SK-N-SH (cell line): ENCODE data around the gene COL5A1.

ENCODE experiments used
- ELF1 ChIP-seq: IDR thresholded peaks from 2 replicates; pipeline ENCODE4 v1.4.0; 2012
- RAD21 ChIP-seq: IDR thresholded peaks from 2 replicates; pipeline ENCODE4 v1.6.1; 2012; ENCODE audit warnings: mild to moderate bottlenecking, low read length
- TF ChIP-seq, protein P1 (sequence below): fragments of 200-600 bp; sonication (generic); IDR thresholded peaks from 2 replicates; pipeline ENCODE4 v1.6.1; 2017; ENCODE audit warnings: antibody characterized with exemption, mild to moderate bottlenecking, moderate library complexity
- TF ChIP-seq, protein P2 (sequence below): IDR thresholded peaks from 2 replicates; pipeline ENCODE4 v1.4.0; 2012; ENCODE audit warnings: low read depth

DNA sequence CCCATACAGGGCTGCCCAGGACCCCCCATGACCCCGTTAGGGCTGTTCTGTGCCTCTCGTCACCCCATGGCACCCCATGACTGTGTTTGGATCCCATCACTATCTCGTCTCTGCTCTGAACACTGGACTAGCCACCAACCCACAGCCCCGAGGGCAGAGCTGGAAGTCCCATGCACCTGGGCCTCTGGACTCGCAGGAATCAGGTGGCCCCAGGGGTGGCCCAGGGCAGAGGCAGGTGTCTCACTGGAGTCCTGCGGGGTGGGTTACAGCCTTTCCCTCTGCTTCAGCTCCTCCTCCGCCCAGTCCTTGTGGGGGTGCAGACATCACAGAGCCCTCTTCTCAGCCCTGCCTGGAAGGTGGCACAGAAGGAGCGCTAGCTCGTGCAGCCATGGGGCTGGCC lies 79.7 kb downstream of the COL5A1 start:
- TF ChIP-seq RAD21 (no peak), ELF1 (no peak)
- TF ChIP-seq, protein P1, sequence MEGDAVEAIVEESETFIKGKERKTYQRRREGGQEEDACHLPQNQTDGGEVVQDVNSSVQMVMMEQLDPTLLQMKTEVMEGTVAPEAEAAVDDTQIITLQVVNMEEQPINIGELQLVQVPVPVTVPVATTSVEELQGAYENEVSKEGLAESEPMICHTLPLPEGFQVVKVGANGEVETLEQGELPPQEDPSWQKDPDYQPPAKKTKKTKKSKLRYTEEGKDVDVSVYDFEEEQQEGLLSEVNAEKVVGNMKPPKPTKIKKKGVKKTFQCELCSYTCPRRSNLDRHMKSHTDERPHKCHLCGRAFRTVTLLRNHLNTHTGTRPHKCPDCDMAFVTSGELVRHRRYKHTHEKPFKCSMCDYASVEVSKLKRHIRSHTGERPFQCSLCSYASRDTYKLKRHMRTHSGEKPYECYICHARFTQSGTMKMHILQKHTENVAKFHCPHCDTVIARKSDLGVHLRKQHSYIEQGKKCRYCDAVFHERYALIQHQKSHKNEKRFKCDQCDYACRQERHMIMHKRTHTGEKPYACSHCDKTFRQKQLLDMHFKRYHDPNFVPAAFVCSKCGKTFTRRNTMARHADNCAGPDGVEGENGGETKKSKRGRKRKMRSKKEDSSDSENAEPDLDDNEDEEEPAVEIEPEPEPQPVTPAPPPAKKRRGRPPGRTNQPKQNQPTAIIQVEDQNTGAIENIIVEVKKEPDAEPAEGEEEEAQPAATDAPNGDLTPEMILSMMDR, result no peak
- TF ChIP-seq, protein P2, sequence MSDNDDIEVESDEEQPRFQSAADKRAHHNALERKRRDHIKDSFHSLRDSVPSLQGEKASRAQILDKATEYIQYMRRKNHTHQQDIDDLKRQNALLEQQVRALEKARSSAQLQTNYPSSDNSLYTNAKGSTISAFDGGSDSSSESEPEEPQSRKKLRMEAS, result no peak
